ENCODE results near the gene FAM114A1.
A peak's percentile ranks its signal among the peaks of the same experiment; 100 is the strongest.

FAM114A1 gene

DNA sequence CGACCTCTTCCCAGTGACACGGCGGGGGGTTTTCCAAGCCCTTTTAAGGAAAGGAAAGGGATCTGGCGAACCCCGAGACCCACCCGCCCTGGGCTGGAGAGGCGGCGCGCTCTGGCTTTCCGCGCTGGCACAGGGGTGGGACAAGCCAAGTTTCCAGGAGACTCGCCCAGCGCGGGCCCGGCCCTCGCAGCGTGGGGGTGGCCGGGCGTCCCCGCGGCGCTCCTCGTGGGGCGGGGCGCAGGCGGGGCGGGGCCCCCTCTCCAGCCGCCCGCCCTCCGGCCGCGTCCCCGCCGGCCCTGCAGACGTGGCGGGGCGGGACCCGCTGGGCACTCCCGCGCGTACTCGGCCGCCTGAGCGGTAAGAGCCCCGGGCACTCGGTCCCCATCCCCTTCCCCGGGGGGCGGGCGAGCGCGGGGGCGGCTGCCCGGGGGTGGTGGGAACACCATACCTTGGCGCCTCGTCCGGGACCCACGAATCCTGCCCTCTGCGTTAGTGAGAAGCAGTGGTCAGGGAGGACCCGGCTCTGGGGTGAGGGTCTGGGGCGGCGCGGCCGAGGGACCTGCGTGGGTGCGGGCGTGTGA is at the start of gene FAM114A1:
Gene FAM114A1 (plus strand): TSS at position 329 of the 581 bp plus-strand sequence. CDS start 10,273 bp downstream, outside the sequence.
- H3K4me3 ChIP-seq (ENCODE audit: low read length): peak within 1 kb of the TSS; percentile 81; the same call in 1 of the 2 replicates
- no peak for TF ChIP-seq ZNF274 (IDR thresholded peaks at IDR 0.05; ENCODE audit: low read depth, low read length)

DNA sequence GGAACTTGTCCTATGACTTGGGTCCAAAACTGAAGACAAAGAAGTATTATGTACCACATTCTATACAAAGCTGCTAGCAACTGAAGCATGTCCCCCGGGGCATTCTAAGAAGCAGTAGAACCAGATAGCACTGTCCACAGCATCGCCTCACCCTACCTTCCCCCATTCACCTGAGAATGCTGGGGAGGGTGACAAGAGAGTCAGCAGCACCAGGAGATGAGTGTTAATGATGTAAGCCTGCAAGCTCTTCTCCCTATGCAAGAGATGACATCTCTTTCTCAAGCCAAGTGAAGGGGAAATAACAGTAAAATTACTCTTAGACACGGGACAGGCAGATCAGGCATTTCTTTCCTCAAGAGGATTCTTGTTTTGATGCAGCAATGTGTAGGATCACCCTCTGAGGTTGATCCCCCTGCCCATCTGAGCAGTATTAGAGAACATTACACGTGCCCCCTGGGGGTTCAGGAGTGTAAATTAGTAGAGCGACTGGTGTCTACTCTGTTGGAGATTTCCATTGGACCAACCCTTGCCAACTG is 49.1 kb upstream of the FAM114A1 start:
- H3K4me3 ChIP-seq (ENCODE audit: low read length): no peak overlapping the region

GRCh38 chr4:38819569-38819968 is 48.0 kb upstream of the FAM114A1 start:
- TF ChIP-seq ZNF274 (IDR thresholded peaks at IDR 0.05; ENCODE audit: low read depth, low read length): no peak
- H3K4me3 ChIP-seq (ENCODE audit: low read length): peak overlapping the region; percentile 45; the same call in 1 of the 2 replicates

More for the DNA sequence above, 49.1 kb upstream of the FAM114A1 start:
- TF ChIP-seq ZNF274 (IDR thresholded peaks at IDR 0.05; ENCODE audit: low read depth, low read length): no peak

- no peak for TF ChIP-seq ZNF274 (IDR thresholded peaks at IDR 0.05; ENCODE audit: low read depth, low read length)
- H3K4me3 ChIP-seq (ENCODE audit: low read length): peak overlapping the region; percentile 44; the same call in 1 of the 2 replicates
Measured at GRCh38 chr4:38820329-38821061, 47.1 kb upstream of the FAM114A1 start.

DNA sequence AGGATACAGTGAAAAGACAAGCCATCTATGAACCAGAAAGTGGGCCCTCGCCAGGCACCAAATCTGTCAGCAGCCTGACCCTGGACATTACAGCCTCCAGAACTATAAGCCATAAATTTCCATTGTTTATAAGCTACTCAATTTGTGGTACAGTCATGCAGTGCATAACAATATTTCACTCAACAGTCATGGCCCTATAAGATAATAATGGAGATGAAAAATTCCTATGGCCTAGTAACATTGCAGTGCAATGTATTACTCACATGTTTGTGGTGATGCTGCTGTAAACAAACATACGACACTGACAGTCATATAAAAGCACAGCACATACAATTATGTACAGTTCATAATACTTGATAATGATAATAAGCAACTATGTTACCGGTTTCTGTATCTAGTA is 45.9 kb upstream of the FAM114A1 start:
- H3K4me3 ChIP-seq (ENCODE audit: low read length): no peak overlapping the region
- no peak for TF ChIP-seq ZNF274 (IDR thresholded peaks at IDR 0.05; ENCODE audit: low read depth, low read length)

- TF ChIP-seq ZNF274 (IDR thresholded peaks at IDR 0.05; ENCODE audit: low read depth, low read length): no peak
- H3K4me3 ChIP-seq (ENCODE audit: low read length): no peak overlapping the region
Measured at GRCh38 chr4:38822748-38823303, 44.8 kb upstream of the FAM114A1 start.

DNA sequence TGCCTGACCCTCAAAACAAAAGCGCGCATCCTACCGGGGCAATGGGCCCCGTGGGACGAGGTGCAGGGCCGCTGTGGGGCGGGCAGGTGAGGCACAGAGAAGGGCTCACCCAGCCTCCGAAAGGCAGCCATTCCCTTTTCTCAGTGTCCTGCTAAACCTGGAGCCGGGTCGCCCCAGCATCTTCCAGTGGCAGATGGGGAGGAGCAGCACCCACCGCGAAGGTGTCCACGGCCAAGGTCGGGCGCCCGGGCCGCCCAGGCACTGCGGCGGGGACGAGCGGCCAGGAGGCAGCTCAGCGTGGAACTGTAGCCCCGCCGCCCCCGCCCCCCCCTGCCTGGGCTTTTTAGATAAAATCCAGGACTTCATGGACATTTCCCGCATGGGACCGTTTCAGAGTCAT is 43.8 kb upstream of the FAM114A1 start:
- TF ChIP-seq ZNF274 (IDR thresholded peaks at IDR 0.05; ENCODE audit: low read depth, low read length): no peak
- H3K4me3 ChIP-seq (ENCODE audit: low read length): no peak overlapping the region

- TF ChIP-seq ZNF274 (IDR thresholded peaks at IDR 0.05; ENCODE audit: low read depth, low read length): no peak
- H3K4me3 ChIP-seq (ENCODE audit: low read length): no peak overlapping the region
Measured at GRCh38 chr4:38829237-38829636, 38.4 kb upstream of the FAM114A1 start.

GRCh38 chr4:38831653-38832052 is 36.0 kb upstream of the FAM114A1 start:
- TF ChIP-seq ZNF274 (IDR thresholded peaks at IDR 0.05; ENCODE audit: low read depth, low read length): no peak
- no peak overlapping the region for H3K4me3 ChIP-seq (ENCODE audit: low read length)

GRCh38 chr4:38832206-38832605 is 35.4 kb upstream of the FAM114A1 start:
- no peak for TF ChIP-seq ZNF274 (IDR thresholded peaks at IDR 0.05; ENCODE audit: low read depth, low read length)
- H3K4me3 ChIP-seq (ENCODE audit: low read length): no peak overlapping the region

- no peak for TF ChIP-seq ZNF274 (IDR thresholded peaks at IDR 0.05; ENCODE audit: low read depth, low read length)
- no peak overlapping the region for H3K4me3 ChIP-seq (ENCODE audit: low read length)
Measured at GRCh38 chr4:38832624-38833528, 34.7 kb upstream of the FAM114A1 start.

- H3K4me3 ChIP-seq (ENCODE audit: low read length): no peak overlapping the region
- no peak for TF ChIP-seq ZNF274 (IDR thresholded peaks at IDR 0.05; ENCODE audit: low read depth, low read length)
Measured at GRCh38 chr4:38834570-38834969, 33.0 kb upstream of the FAM114A1 start.

DNA sequence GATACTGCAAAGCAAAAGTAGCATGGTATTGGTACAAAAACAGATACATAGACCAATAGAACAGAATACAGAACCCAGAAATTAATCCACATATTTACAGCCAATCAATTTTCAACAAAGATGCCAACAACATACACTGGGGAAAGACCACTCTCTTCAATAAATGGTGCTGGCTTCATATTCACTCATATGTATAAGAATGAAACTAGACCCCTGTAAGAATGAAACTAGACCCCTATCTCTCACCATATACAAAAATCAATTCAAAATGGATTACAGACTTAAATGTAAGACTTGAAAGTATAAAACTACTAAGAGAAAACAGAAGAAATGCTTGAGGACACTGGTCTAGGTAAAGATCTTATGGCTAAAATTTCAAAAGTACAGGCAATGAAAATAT is 30.3 kb upstream of the FAM114A1 start:
- TF ChIP-seq ZNF274 (IDR thresholded peaks at IDR 0.05; ENCODE audit: low read depth, low read length): no peak
- no peak overlapping the region for H3K4me3 ChIP-seq (ENCODE audit: low read length)

GRCh38 chr4:38837849-38838248 is 29.8 kb upstream of the FAM114A1 start:
- H3K4me3 ChIP-seq (ENCODE audit: low read length): no peak overlapping the region
- no peak for TF ChIP-seq ZNF274 (IDR thresholded peaks at IDR 0.05; ENCODE audit: low read depth, low read length)

Data from GM08714 (cell line).